Measurements from ENCODE around the gene SLAMF6. TPM values are rescaled to one million over a fixed set of nuclear protein-coding genes. Genes with fewer than 3 reads are reported as not detected.
A peak's percentile ranks its signal among the peaks of the same experiment; 100 is the strongest.
"Not testable (repeated sequence)": the region's sequence is repeated elsewhere in the genome, so short reads cannot be mapped to it uniquely, and the experiment has no call there.

SLAMF6 gene
- total and polyA plus RNA-seq, 12 donors = 0.11 to 1.8 (median 0.97) TPM; not detected in 1

DNA sequence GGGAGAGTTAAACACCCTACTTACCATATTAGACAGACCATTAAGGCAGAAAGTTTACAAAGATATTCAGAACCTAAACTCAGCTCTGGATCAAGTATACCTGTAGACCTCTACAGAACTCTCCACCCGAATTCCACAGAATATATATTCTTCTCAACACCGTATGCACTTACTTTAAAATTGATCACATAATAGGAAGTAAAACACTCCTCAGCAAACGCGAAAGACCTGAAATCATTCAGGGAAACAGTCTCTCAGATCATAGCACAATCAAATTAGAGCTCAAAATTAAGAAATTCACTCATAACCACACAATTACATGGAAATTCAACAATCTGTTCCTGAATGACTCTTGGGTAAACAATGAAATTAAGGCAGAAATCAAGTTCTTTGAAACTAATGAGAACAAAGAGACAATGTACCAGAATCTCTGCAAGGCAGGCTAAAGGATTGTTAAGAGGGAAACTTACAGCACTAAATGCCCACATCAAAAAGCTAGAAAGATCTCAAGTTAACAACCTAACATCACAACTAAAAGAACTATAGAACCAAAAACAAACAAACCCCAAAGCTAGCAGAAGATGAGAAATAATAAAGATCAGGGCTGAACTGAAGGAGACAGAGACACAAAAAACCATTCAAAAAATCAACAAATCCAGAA, 37.1 kb upstream of the SLAMF6 start:
- intact Hi-C loops (cut with DNase I) = no loop called here
- Histone ChIP-seq H3K27ac (peak overlapping the region in 1 of 5 donors; percentile 26), H3K36me3 (replicated peaks in 1 of 2) (no peaks in the 10 kb centered on the region), H3K4me3 (no peak overlapping the region), H3K9me3 (replicated peaks in 1 of 3) (no peaks in the 10 kb centered on the region), H3K4me1 (replicated peaks in 1 of 2) (no peaks in the 10 kb centered on the region), H3K27me3 (no peaks in the 10 kb centered on the region)
- 54 to 77% (median 71%) methylated on average over 4 of the region's 4 CpGs for WGBS, 4 donors
- TF ChIP-seq, protein P1, sequence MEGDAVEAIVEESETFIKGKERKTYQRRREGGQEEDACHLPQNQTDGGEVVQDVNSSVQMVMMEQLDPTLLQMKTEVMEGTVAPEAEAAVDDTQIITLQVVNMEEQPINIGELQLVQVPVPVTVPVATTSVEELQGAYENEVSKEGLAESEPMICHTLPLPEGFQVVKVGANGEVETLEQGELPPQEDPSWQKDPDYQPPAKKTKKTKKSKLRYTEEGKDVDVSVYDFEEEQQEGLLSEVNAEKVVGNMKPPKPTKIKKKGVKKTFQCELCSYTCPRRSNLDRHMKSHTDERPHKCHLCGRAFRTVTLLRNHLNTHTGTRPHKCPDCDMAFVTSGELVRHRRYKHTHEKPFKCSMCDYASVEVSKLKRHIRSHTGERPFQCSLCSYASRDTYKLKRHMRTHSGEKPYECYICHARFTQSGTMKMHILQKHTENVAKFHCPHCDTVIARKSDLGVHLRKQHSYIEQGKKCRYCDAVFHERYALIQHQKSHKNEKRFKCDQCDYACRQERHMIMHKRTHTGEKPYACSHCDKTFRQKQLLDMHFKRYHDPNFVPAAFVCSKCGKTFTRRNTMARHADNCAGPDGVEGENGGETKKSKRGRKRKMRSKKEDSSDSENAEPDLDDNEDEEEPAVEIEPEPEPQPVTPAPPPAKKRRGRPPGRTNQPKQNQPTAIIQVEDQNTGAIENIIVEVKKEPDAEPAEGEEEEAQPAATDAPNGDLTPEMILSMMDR (IDR thresholded peaks at IDR 0.05) = no peak
- no peak for TF ChIP-seq POLR2A (IDR thresholded peaks at IDR 0.05)
- no peak for DNase-seq

DNA sequence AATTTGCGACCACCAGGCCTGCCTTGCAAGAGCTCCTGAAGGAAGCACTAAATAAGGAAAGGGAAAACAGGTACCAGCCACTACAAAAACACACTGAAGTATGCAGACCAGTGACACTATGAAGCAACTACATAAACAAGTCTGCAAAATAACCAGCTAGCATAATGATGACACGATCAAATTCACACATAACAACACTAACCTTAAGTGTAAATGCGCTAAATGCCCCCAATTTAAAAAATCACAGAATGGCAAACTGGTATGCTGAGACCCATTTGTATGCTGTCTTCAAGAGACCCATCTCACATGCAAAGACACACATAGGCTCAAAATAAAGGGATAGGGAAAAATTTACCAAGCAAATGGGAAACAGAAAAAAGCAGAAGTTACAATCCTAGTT, 36.4 kb upstream of the SLAMF6 start:
- H3K9me3 ChIP-seq (replicated peaks in 1 of 3); H3K27me3 ChIP-seq; intact Hi-C loops (cut with DNase I): not testable (repeated sequence)

DNA sequence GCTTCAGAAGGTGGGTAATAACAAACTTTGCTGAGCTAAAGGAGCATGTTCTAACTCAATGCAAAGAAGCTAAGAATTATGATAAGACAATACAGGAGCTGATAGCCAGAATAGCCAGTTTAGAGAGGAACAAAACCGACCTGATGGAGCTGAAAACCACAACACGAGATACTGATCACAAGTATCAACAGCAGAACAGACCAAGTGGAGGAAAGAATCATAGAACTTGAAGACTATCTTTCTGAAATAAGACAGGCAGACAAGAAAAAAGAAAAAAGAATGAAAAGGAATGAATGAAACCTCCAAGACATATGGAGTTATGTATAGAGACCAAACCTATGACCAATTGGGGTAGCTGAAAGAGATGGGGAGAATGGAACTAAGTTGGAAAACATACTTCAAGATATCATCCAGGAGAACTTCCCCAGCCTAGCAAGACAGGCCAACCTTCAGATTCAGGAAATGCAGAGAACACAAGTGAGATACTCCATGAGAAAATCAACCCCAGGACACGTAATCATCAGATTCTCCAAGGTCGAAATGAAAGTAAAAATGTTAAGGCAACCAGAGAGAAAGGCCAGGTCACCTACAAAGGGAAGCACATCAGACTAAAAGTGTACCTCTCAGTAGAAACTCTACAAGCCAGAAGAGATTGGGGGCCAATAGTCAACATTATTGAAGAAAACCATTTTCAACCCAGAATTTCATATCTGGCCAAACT, 35.8 kb upstream of the SLAMF6 start:
- DNase-seq = no peak
- intact Hi-C loops (cut with DNase I) = no loop called here
- Histone ChIP-seq H3K27ac (no peak overlapping the region), H3K36me3 (replicated peaks in 1 of 2) (no peaks in the 10 kb centered on the region), H3K4me3 (no peak overlapping the region), H3K4me1 (replicated peaks in 1 of 2) (no peaks in the 10 kb centered on the region), H3K9me3 (replicated peaks in 1 of 3) (no peaks in the 10 kb centered on the region), H3K27me3 (no peaks in the 10 kb centered on the region)
- WGBS, 4 donors = 67 to 73% (median 70%) methylated on average over 4 of the region's 4 CpGs
- TF ChIP-seq, protein P1 (IDR thresholded peaks at IDR 0.05) = no peak
- TF ChIP-seq POLR2A (IDR thresholded peaks at IDR 0.05) = no peak

More for the DNA sequence above, 36.4 kb upstream of the SLAMF6 start:
- H3K4me3 ChIP-seq; DNase-seq; H3K4me1 ChIP-seq (replicated peaks in 1 of 2); H3K27ac ChIP-seq; H3K36me3 ChIP-seq (replicated peaks in 1 of 2): not testable (repeated sequence)
- 50 to 84% (median 68%) methylated on average over 3 of the region's 3 CpGs for WGBS, 4 donors

DNA sequence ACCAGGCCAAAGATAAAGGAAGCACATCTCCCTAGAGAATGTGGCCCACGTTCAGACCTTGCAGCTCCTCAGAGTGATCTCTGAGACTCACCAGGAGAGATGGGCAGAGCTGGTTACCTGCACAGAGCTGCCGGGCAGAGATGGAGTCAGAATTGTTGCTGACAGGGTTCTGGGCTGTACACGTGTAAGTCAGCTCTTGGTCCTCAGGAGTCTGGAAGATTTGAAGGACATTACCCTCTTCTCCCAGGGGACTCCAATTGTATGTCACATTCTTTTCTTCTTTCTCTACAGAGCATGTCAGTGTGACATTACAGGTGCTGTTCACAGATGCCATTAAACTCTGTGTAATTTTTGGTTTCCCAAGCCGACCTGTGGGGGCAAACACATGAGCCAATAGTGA, 30.7 kb upstream of the SLAMF6 start:
- no peak for DNase-seq
- H3K27ac ChIP-seq = no peak overlapping the region
- no peaks in the 10 kb centered on the region for H3K4me1 ChIP-seq (replicated peaks in 1 of 2)
- H3K9me3 ChIP-seq (replicated peaks in 1 of 3) = no peaks in the 10 kb centered on the region
- WGBS, 4 donors = 62 to 83% (median 68%) methylated on average over 3 to 4 of the region's 4 CpGs
- TF ChIP-seq, protein P1 (IDR thresholded peaks at IDR 0.05) = no peak
- TF ChIP-seq POLR2A (IDR thresholded peaks at IDR 0.05) = no peak
- no peaks in the 10 kb centered on the region for H3K27me3 ChIP-seq
- no peaks in the 10 kb centered on the region for H3K36me3 ChIP-seq (replicated peaks in 1 of 2)
- intact Hi-C loops (cut with DNase I) = no loop called here
- H3K4me3 ChIP-seq = no peak overlapping the region
